OCI-LY1 (cell line): ENCODE measurements around the gene CARS1.

Experiments
- EZH2 ChIP-seq: fragments of 200-600 bp; sonication (generic), shearing (Covaris generic); IDR thresholded peaks from 2 replicates; pipeline ENCODE4 v1.8.0; 2017; ENCODE audit warnings: borderline replicate concordance, mixed run types, mild to moderate bottlenecking, antibody characterized with exemption, low read length, moderate library complexity, mixed read lengths
- TF ChIP-seq, protein P1 (sequence below): fragments of 200-600 bp; sonication (generic), shearing (Covaris generic); IDR thresholded peaks from 2 replicates; pipeline ENCODE4 v1.5.1; 2017; ENCODE audit warnings: mild to moderate bottlenecking, antibody characterized with exemption, low read length, moderate library complexity, mixed read lengths

DNA sequence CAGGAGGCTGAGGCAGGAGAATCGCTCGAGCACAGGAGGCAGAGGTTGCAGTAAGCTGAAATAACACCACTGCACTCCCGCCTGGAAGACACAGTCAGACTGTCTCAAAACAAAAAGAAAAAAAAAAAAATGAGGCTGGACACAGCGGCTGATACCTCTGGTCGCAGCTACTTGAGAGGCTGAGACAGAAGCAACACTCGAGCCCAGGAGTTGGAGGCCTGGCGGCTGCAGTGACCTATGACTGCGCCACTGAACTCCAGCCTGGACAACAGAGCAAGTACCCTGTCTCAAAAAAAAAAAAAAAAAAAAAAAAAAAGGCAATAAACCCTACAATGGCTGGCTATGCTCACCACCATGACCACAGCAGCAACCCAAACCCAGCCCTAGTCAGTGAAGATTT lies 76.1 kb downstream of the CARS1 start:
- TF ChIP-seq, protein P1, sequence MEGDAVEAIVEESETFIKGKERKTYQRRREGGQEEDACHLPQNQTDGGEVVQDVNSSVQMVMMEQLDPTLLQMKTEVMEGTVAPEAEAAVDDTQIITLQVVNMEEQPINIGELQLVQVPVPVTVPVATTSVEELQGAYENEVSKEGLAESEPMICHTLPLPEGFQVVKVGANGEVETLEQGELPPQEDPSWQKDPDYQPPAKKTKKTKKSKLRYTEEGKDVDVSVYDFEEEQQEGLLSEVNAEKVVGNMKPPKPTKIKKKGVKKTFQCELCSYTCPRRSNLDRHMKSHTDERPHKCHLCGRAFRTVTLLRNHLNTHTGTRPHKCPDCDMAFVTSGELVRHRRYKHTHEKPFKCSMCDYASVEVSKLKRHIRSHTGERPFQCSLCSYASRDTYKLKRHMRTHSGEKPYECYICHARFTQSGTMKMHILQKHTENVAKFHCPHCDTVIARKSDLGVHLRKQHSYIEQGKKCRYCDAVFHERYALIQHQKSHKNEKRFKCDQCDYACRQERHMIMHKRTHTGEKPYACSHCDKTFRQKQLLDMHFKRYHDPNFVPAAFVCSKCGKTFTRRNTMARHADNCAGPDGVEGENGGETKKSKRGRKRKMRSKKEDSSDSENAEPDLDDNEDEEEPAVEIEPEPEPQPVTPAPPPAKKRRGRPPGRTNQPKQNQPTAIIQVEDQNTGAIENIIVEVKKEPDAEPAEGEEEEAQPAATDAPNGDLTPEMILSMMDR: no peak
- no peak for TF ChIP-seq EZH2
